ENCODE results near the gene USP22.

USP22 gene

DNA sequence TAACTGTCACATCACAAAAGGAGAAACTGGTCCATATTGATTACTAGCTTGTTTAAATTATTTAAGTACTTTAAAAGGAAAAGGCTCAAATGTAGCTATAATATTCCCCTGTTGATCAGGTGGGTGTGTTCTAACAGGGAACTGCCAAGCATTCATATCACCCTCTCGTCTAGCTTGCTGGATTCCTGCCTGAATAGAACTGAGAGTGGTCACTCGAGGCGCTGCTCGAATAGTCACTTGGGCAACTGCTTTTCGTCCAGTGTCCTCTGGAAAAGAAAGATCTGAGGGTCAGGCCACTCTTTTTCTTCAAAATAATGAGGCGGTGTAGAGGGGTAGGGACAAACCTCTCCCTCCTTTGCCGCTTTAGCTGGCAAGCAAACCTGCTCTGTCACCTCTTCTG is 36.4 kb upstream of the USP22 start:
- Histone ChIP-seq H4K20me1 (ENCODE audit: control insufficient read depth, insufficient read depth, low read depth, low read length) (no peaks in the 10 kb centered on the region), H3K4me3 (ENCODE audit: low read length) (no peak overlapping the region), H3K79me2 (ENCODE audit: control insufficient read depth, low read length) (no peaks in the 10 kb centered on the region), H3K9me2 (replicated peaks; ENCODE audit: control insufficient read depth, low read length) (no peaks in the 10 kb centered on the region), H3K4me1 (ENCODE audit: control insufficient read depth, low read length) (peaks cover 15% of the 10 kb centered on the region), H3F3A (ENCODE audit: control insufficient read depth, insufficient read depth) (no peaks in the 10 kb centered on the region; the same call in 1 of the 2 replicates), H3K27ac (ENCODE audit: low read depth, low read length) (no peak overlapping the region), H3K27me3 (ENCODE audit: control insufficient read depth, low read length) (no peaks in the 10 kb centered on the region), H3K4me2 (ENCODE audit: low read length) (no peak overlapping the region), H3K36me3 (ENCODE audit: control insufficient read depth, low read length) (no peaks in the 10 kb centered on the region), H3K9me3 (ENCODE audit: control insufficient read depth, insufficient read depth, low read length) (no peaks in the 10 kb centered on the region)
- TF ChIP-seq EZH2phosphoT487 (IDR thresholded peaks at IDR 0.05; ENCODE audit: borderline replicate concordance, low read length) = no peak
- TF ChIP-seq, protein P1, sequence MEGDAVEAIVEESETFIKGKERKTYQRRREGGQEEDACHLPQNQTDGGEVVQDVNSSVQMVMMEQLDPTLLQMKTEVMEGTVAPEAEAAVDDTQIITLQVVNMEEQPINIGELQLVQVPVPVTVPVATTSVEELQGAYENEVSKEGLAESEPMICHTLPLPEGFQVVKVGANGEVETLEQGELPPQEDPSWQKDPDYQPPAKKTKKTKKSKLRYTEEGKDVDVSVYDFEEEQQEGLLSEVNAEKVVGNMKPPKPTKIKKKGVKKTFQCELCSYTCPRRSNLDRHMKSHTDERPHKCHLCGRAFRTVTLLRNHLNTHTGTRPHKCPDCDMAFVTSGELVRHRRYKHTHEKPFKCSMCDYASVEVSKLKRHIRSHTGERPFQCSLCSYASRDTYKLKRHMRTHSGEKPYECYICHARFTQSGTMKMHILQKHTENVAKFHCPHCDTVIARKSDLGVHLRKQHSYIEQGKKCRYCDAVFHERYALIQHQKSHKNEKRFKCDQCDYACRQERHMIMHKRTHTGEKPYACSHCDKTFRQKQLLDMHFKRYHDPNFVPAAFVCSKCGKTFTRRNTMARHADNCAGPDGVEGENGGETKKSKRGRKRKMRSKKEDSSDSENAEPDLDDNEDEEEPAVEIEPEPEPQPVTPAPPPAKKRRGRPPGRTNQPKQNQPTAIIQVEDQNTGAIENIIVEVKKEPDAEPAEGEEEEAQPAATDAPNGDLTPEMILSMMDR (IDR thresholded peaks at IDR 0.05; ENCODE audit: low read depth, low read length, poor library complexity, severe bottlenecking) = no peak

DNA sequence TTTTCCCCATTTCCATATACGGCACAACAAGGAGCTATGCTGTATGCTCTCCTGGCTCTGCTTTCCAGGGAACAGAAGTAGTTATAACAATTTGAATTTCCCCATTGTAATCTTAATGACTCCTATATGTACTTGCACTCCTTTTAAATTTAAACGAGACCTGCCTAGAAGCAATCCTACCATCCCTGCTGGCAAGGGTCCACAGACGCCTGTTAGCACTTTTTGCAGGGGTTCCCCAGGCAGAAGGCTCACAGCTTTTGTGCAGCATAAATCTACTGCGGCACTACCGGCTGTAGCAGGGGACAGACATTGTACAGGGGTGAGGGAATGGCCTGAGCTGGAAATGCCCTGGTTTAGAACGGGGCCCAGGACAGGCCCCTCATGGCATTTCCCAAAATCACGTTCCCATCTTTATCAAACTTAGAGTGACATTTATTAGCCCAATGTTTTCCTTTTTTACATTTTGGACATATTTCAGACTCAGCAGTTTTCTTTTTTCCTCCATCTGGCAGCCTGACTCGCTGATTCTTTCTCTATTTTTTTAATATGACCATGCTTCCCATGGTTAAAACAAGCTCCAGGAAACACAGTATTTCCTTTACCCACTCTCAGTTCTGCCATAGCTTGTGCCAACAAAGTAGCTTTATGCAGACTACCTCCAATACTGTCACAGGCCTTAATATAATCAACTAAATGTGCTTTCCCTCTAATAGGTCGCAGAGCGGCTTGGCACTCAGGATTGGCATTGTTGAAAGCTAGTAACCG is 35.4 kb upstream of the USP22 start:
- Histone ChIP-seq H4K20me1 (ENCODE audit: control insufficient read depth, insufficient read depth, low read depth, low read length) (no peaks in the 10 kb centered on the region), H3K4me2 (ENCODE audit: low read length) (no peak overlapping the region), H3K4me1 (ENCODE audit: control insufficient read depth, low read length) (peaks cover 9% of the 10 kb centered on the region), H3K27me3 (ENCODE audit: control insufficient read depth, low read length) (no peaks in the 10 kb centered on the region), H3K4me3 (ENCODE audit: low read length) (no peak overlapping the region), H3K9me2 (replicated peaks; ENCODE audit: control insufficient read depth, low read length) (no peaks in the 10 kb centered on the region), H3K79me2 (ENCODE audit: control insufficient read depth, low read length) (no peaks in the 10 kb centered on the region), H3K36me3 (ENCODE audit: control insufficient read depth, low read length) (no peaks in the 10 kb centered on the region), H3F3A (ENCODE audit: control insufficient read depth, insufficient read depth) (no peaks in the 10 kb centered on the region; the same call in 1 of the 2 replicates), H3K27ac (ENCODE audit: low read depth, low read length) (no peak overlapping the region), H3K9me3 (ENCODE audit: control insufficient read depth, insufficient read depth, low read length) (no peaks in the 10 kb centered on the region)
- TF ChIP-seq, protein P1 (IDR thresholded peaks at IDR 0.05; ENCODE audit: low read depth, low read length, poor library complexity, severe bottlenecking) = no peak
- TF ChIP-seq EZH2phosphoT487 (IDR thresholded peaks at IDR 0.05; ENCODE audit: borderline replicate concordance, low read length) = no peak

DNA sequence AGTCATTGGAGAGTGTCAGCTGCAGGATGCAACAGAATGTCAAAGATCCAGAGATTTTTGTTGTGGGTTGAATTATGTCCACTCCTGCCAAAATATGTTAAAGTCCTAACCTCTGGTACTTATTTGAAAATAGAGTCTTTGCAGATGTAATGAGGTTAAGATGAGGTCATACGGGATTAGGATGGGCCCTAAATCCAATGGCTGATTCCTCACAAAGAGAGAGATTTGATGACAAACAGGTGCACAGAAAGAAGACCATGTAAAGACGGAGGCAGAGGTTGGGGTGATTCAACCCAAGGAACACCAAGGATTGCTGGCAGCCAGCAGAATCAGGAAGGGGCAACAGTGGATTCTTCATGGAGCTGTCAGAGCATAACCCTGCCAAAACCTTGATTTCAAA is 34.5 kb upstream of the USP22 start:
- Histone ChIP-seq H3K4me2 (ENCODE audit: low read length) (no peak overlapping the region), H3K9me2 (replicated peaks; ENCODE audit: control insufficient read depth, low read length) (no peaks in the 10 kb centered on the region), H3K36me3 (ENCODE audit: control insufficient read depth, low read length) (no peaks in the 10 kb centered on the region), H3K27me3 (ENCODE audit: control insufficient read depth, low read length) (no peaks in the 10 kb centered on the region), H3K27ac (ENCODE audit: low read depth, low read length) (no peak overlapping the region), H3K9me3 (ENCODE audit: control insufficient read depth, insufficient read depth, low read length) (no peaks in the 10 kb centered on the region), H3K79me2 (ENCODE audit: control insufficient read depth, low read length) (no peaks in the 10 kb centered on the region), H4K20me1 (ENCODE audit: control insufficient read depth, insufficient read depth, low read depth, low read length) (no peaks in the 10 kb centered on the region), H3K4me3 (ENCODE audit: low read length) (no peak overlapping the region), H3K4me1 (ENCODE audit: control insufficient read depth, low read length) (peaks cover 9% of the 10 kb centered on the region), H3F3A (ENCODE audit: control insufficient read depth, insufficient read depth) (no peaks in the 10 kb centered on the region; the same call in 1 of the 2 replicates)
- TF ChIP-seq, protein P1 (IDR thresholded peaks at IDR 0.05; ENCODE audit: low read depth, low read length, poor library complexity, severe bottlenecking) = no peak
- TF ChIP-seq EZH2phosphoT487 (IDR thresholded peaks at IDR 0.05; ENCODE audit: borderline replicate concordance, low read length) = no peak

Data from DOHH2 (cell line).